GM15510 (cell line): ENCODE measurements around the gene PLD5.

ENCODE experiments used
- POLR2A ChIP-seq: IDR thresholded peaks from 3 replicates; pipeline ENCODE4 v1.6.1; 2011; ENCODE audit warnings: borderline replicate concordance; ENCODE audit not compliant: insufficient read length; ENCODE audit errors: extremely low read depth

PLD5 gene

GRCh38 chr1:242448910-242449645, 75.4 kb downstream of the PLD5 start:
- TF ChIP-seq POLR2A: no peak

DNA sequence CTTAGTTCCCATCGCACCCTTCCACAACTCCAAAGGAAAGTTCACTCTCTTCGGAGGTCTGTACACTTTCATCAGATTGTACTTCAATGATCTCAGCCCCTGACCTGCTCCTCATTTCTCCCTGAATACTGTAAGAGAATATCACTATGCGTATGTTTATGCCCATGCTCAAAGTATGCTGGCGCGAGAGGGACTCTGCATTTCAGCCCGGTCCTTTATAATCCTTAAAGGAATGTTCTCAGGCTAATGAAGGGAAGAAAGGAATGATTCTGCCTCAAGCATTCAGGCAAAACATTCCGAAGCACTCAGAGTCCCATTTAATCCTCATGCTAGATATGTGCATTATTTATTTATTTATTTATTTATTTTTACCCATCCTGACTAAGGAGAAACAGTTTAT, 76.8 kb downstream of the PLD5 start:
- no peak for TF ChIP-seq POLR2A

DNA sequence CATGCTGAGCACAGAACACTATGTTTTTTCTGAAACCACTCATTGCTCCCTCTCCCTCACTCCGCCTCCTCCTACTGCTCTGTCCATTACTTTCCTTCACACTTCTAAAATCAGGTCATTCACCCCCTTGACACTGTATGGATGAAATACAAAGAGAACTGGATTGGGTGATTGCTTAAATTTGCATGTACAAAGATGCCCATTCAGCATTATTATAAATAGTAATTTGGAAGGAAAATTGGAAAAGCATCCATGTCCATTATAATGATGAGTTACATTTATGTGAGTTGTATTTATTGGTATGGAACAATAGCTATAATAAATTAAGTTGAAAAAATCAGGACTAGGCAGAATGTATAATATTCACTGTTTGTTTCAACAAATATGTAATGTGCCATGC, 83.7 kb downstream of the PLD5 start:
- no peak for TF ChIP-seq POLR2A

- TF ChIP-seq POLR2A: no peak
Measured at GRCh38 chr1:242435200-242435599, 89.3 kb downstream of the PLD5 start.

DNA sequence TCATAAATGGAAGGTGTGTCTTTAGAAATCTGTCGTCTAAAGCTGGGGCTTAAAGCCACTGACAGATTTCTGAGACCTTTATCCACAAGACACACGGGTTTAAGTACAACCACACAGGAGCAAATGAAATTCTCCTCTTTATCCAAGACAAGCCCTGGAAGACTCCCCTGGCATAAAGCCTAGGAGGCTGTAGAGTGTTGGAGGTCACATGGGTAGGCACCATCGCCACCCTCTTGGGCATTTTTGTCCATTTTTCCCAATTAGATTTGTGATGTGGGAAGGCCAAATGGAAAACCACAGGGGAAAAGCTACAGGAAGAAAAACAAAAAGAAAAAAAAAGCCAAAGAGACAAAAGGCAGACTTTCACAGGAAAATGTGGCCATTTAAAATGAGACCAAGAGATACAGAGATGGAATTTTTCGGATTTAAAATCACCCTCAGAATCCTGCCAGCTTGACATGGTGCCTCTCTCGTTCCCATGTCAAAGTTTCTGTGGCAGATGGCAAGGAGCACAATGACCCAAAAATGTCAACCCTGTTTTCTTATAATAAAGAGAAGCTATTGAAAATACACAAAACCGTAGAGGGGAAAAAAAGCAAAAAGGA, 91.9 kb downstream of the PLD5 start:
- no peak for TF ChIP-seq POLR2A

GRCh38 chr1:242431786-242432185, 92.7 kb downstream of the PLD5 start:
- no peak for TF ChIP-seq POLR2A

DNA sequence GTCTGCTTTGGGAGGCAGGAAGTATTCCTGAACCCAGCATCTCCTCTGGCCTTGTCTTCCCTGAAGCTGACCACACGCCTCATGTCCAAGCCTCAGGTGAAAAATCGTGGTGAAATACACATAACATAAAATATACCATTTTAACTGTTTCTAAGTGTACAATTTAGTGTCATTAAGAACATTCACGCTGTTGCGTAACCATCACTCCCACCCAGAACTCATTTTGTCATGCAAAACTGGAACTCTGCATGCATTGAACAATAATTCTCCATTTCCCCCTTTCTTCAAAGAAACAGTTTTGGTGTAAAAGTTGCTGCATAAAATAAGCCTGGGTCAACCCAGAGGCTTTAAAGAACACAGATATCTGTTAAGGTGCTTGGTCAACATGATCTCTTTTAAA, 93.5 kb downstream of the PLD5 start:
- no peak for TF ChIP-seq POLR2A

- no peak for TF ChIP-seq POLR2A
Measured at GRCh38 chr1:242428399-242429190, 95.9 kb downstream of the PLD5 start.

DNA sequence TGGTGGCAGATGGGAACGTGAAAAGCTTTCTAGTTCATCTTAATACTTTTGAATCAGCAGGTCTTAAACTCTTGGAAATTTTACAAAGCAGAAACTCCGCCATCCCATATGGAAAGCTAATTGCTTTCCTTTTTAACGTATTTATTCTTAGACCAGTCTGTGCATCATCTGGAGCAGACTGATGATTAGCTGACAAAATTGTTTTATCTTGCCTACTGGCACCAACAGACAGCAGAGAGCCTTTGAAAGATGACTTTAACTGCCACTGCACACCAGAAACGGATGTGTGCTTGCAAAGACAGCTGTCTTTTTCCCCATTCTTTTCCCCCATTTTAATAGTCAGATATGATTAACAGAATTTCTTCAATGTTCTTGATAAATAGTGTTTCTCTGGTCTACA, 97.0 kb downstream of the PLD5 start:
- TF ChIP-seq POLR2A: no peak

- TF ChIP-seq POLR2A: no peak
Measured at GRCh38 chr1:242426271-242426905, 98.1 kb downstream of the PLD5 start.

DNA sequence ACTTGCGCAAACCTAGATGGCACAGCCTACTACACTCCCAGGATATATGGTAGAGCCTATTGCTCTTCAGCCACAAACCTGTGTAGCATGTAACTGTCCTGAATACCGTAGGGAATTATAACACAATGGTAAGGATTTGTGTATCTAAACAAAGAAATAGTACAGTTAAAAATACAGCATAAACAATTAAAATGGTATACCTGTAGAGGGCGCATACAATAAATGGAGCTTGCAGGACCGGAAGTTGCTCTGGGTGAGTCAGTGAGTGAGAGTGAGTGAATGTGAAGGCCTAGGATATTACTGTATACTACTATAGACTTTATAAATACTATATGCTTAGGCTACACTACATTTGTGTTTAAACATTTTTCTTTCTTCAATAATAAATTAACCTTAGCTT, 99.3 kb downstream of the PLD5 start:
- no peak for TF ChIP-seq POLR2A

- TF ChIP-seq POLR2A: no peak
Measured at GRCh38 chr1:242416657-242417056, 107.8 kb downstream of the PLD5 start.

GRCh38 chr1:242412921-242413320, 111.6 kb downstream of the PLD5 start:
- no peak for TF ChIP-seq POLR2A

DNA sequence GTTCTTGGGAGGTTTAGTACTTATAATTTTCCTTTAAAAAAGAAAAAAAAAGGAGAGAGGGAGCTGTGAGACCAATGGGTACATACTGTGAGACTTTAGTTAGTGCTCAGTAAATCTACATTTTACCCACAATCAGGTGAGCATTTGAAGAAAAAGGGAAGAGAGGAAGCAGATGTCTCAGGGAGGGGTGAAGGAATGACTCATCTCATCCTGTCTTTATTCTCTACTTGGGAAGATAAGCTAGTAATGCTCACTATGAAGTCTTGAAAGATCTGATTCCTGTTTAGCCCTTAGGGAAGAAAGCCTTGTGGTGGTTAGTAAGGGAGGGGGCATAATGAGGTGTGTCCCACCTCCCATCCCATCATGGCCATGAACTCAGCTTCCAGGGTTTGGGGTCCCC, 112.6 kb downstream of the PLD5 start:
- TF ChIP-seq POLR2A: no peak

- no peak for TF ChIP-seq POLR2A
Measured at GRCh38 chr1:242405947-242406346, 118.5 kb downstream of the PLD5 start.
